ENCODE measurements around the gene IPPK. TPM values are rescaled to one million over a fixed set of nuclear protein-coding genes. Genes with fewer than 3 reads are reported as not detected.

IPPK gene
- total and polyA plus RNA-seq, 2 of the 8 experiments (the other 6 are each of a cell fraction or from before 2014, with no cell fraction given): 10.5 to 13.6 TPM

DNA sequence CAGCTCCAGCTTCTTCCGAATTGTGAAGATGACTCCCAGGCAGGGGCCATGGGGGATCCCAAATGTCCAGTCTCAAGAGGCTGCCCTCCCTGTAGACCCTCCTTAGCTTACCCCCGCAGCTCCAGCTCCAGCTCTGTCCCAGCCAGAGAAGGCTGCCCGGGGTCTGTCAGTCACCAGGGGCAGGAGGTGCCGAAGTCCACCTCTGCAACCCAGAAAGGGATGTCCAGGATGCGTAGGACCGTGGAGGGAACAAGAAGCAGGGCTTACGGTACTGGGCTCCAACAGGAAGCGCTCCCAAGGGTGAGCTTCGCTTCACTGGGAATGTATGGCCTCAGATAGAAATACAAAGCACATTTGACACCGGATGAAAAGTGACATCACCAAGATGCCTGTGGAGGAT, 6.0 kb downstream of the IPPK start:
- Histone ChIP-seq H2BK5ac (ENCODE audit: low read depth, low read length) (peak overlapping the region; percentile 71; the same call in 1 of the 2 replicates), H2AFZ (ENCODE audit: low read length) (no peak overlapping the region), H3K14ac (ENCODE audit: insufficient read length) (no peak overlapping the region), H3K23ac (ENCODE audit: insufficient read length) (no peak overlapping the region), H3K79me2 (ENCODE audit: control insufficient read depth in 1 of 2, insufficient read depth in 2 of 2, low read length in 2 of 2) (peaks cover 0 to 82% of the 10 kb centered on the region in 2 experiments; a peak in 3 of 4 replicates), H2BK15ac (ENCODE audit: low read length) (no peak overlapping the region), H3K23me2 (ENCODE audit: low read depth, low read length) (no peaks in the 10 kb centered on the region), H3K4me1 (replicated peaks in 1 of 4; ENCODE audit: control insufficient read depth in 3 of 4, insufficient read depth in 4 of 4, low read length in 3 of 4) (peaks cover 0 to 16% (median 10%) of the 10 kb centered on the region in 4 experiments; a peak in 5 of 7 replicates), H2BK12ac (ENCODE audit: low read depth, low read length) (no peak overlapping the region), H3K36me3 (ENCODE audit: control insufficient read depth in 2 of 4, insufficient read depth in 4 of 4, low read length in 3 of 4) (no peaks in the 10 kb centered on the region; a peak in 1 of 8 replicates), H3K18ac (ENCODE audit: extremely low read depth, low read length) (no peak overlapping the region), H3K9ac (replicated peaks in 1 of 4; ENCODE audit: extremely low read depth in 1 of 4, low read depth in 3 of 4, low read length in 3 of 4) (no peak overlapping the region), H4K8ac (ENCODE audit: extremely low read depth, insufficient read depth, low read length) (peak overlapping the region; percentile 60; the same call in 1 of the 2 replicates), H3K79me1 (ENCODE audit: low read depth, low read length) (peaks cover 38% of the 10 kb centered on the region), H3K4ac (replicated peaks; ENCODE audit: insufficient read length, low read depth, low read length) (no peak overlapping the region), H4K5ac (ENCODE audit: insufficient read length, low read depth, low read length) (no peak overlapping the region), H3K27ac (ENCODE audit: low read depth, low read length) (no peak overlapping the region), H3K27me3 (replicated peaks in 1 of 4; ENCODE audit: control insufficient read depth in 3 of 4, extremely low read depth in 1 of 4, insufficient read depth in 3 of 4, low read length in 3 of 4) (no peaks in the 10 kb centered on the region), H2BK20ac (ENCODE audit: low read length) (no peak overlapping the region), H3K4me3 (ENCODE audit: extremely low read depth in 1 of 4, insufficient read depth in 2 of 4, low read depth in 3 of 4, low read length in 4 of 4) (no peak overlapping the region), H3K9me3 (ENCODE audit: insufficient read depth in 2 of 2, low read depth in 1 of 2, low read length in 1 of 2) (no peaks in the 10 kb centered on the region), H3K56ac (replicated peaks; ENCODE audit: insufficient read length, low read depth, low read length) (no peak overlapping the region), H2BK120ac (replicated peaks; ENCODE audit: low read depth, low read length) (no peak overlapping the region), H4K91ac (replicated peaks; ENCODE audit: insufficient read length, low read length) (no peak overlapping the region), H2AK5ac (ENCODE audit: low read depth, low read length) (no peak overlapping the region), H3K4me2 (ENCODE audit: insufficient read depth in 1 of 2, low read depth in 2 of 2, low read length in 2 of 2) (no peak overlapping the region; a peak in 1 of 4 replicates), H4K20me1 (replicated peaks in 1 of 2; ENCODE audit: control insufficient read depth in 1 of 2, insufficient read depth in 2 of 2, low read length in 2 of 2) (peaks cover 8 to 30% of the 10 kb centered on the region in 2 experiments)
- 85% methylated on average over 10 of the region's 10 CpGs; no CpG with 5 or more reads in 1 of the 2 experiments for WGBS, 2 experiments (ENCODE audit: extremely low coverage in 1 of 2, insufficient coverage in 1 of 2, insufficient read length in 1 of 2, insufficient replicate concordance in 2 of 2, low coverage in 1 of 2, low lambda C conversion rate in 2 of 2, missing lambda C conversion rate in 1 of 2)
- TF ChIP-seq EZH2 (IDR thresholded peaks at IDR 0.05; ENCODE audit: low read depth, low read length, severe bottlenecking): no peak
- TF ChIP-seq RBBP5 (IDR thresholded peaks at IDR 0.05; ENCODE audit: borderline replicate concordance, low read depth, low read length): no peak
- no peak for TF ChIP-seq BRCA1 (IDR thresholded peaks at IDR 0.05; ENCODE audit: low read depth, low read length)
- TF ChIP-seq, protein P1, sequence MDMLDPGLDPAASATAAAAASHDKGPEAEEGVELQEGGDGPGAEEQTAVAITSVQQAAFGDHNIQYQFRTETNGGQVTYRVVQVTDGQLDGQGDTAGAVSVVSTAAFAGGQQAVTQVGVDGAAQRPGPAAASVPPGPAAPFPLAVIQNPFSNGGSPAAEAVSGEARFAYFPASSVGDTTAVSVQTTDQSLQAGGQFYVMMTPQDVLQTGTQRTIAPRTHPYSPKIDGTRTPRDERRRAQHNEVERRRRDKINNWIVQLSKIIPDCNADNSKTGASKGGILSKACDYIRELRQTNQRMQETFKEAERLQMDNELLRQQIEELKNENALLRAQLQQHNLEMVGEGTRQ (IDR thresholded peaks at IDR 0.05; ENCODE audit: low read length): no peak
- no peak for TF ChIP-seq JUND (IDR thresholded peaks at IDR 0.05; ENCODE audit: low read length)
- TF ChIP-seq TEAD4 (IDR thresholded peaks at IDR 0.05; ENCODE audit: low read depth, low read length): no peak
- TF ChIP-seq FOSL1 (IDR thresholded peaks at IDR 0.05; ENCODE audit: insufficient read depth, low read depth, low read length): no peak
- TF ChIP-seq POLR2A (IDR thresholded peaks at IDR 0.05; ENCODE audit: control extremely low read depth in 1 of 2, low read depth in 2 of 2, low read length in 2 of 2): no peak
- TF ChIP-seq, protein P2, sequence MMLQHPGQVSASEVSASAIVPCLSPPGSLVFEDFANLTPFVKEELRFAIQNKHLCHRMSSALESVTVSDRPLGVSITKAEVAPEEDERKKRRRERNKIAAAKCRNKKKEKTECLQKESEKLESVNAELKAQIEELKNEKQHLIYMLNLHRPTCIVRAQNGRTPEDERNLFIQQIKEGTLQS (IDR thresholded peaks at IDR 0.05; ENCODE audit: insufficient read depth, low read depth, low read length): no peak
- TF ChIP-seq SP1 (IDR thresholded peaks at IDR 0.05; ENCODE audit: low read depth, low read length): no peak
- TF ChIP-seq KDM1A (IDR thresholded peaks at IDR 0.05; ENCODE audit: borderline replicate concordance, low read length): no peak
- no peak for TF ChIP-seq CHD1 (IDR thresholded peaks at IDR 0.05; ENCODE audit: low read depth, low read length)
- FAIRE-seq (no peak), DNase-seq (ENCODE audit: low read depth in 1 of 2, low spot score in 2 of 2) (no peak)
- CTCF ChIA-PET (ENCODE audit: partially characterized antibody): interaction anchor here (0.6 to 2.3 kb wide), 6 partner anchors 9 to 127 kb away, joined by 3 to 8 read pairs (median 4); no protein-coding TSS in a partner anchor
- POLR2A ChIA-PET (ENCODE audit: partially characterized antibody): interaction anchor here (0.7 kb wide), 1 partner anchor 9 kb away, joined by 3 read pairs; no protein-coding TSS in a partner anchor

Measured in H1 (cell line).